ENCODE measurements around the gene EDC3. TPM values are rescaled to one million over a fixed set of nuclear protein-coding genes. Genes with fewer than 3 reads are reported as not detected.

The EDC3 gene
- total RNA-seq, 4 donors from 2014 or later: 14.4 to 18.8 (median 17.2) TPM

- Histone ChIP-seq H3K36me3 (peaks cover 0 to 22% (median 0%) of the 10 kb centered on the region in 3 donors), H3K27ac (no peak overlapping the region), H3K4me1 (peaks cover 0 to 15% (median 0%) of the 10 kb centered on the region in 4 donors), H3K9me3 (no peaks in the 10 kb centered on the region), H3K4me3 (no peak overlapping the region), H3K27me3 (no peaks in the 10 kb centered on the region)
- TF ChIP-seq EP300 (IDR thresholded peaks at IDR 0.05) (no peak), POLR2A (IDR thresholded peaks at IDR 0.05) (no peak), CTCF (IDR thresholded peaks at IDR 0.05) (no peak)
- WGBS, 2 donors: 35 to 38% methylated on average over 3 of the region's 3 CpGs
- DNase-seq (ENCODE audit: low spot score in 2 of 2): no peak
Observed at GRCh38 chr15:74585191-74585590, 110.6 kb downstream of the EDC3 start.

DNA sequence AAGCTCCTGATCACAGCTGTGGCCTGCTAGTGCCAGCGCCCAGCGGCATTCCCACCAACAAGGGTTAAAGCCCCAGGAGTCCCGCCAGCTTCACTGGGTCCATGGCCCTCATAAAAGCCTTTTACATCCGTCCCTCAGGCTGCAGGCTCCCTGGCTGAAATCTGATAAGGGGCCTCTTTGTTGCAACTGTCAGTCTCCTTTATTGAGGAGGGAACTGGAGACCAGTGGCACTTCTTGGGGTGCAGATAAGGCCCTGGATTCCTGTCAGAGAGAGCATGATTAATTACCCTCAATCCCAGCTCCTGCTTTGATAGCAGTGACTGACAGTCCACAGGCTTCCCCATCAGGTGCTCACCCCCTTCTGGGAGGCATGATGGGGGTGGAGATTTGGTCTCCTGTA lies 111.0 kb downstream of the EDC3 start:
- no peak for TF ChIP-seq CTCF (IDR thresholded peaks at IDR 0.05)
- no peak for TF ChIP-seq POLR2A (IDR thresholded peaks at IDR 0.05)
- H3K27me3 ChIP-seq: no peaks in the 10 kb centered on the region
- peaks cover 0 to 18% (median 0%) of the 10 kb centered on the region in 3 donors for H3K36me3 ChIP-seq
- H3K4me1 ChIP-seq: peaks cover 0 to 15% (median 0%) of the 10 kb centered on the region in 4 donors
- H3K4me3 ChIP-seq: no peak overlapping the region
- WGBS, 2 donors: 50 to 51% methylated on average over 4 of the region's 4 CpGs
- no peak for DNase-seq (ENCODE audit: low spot score in 2 of 2)
- no peak overlapping the region for H3K27ac ChIP-seq
- no peaks in the 10 kb centered on the region for H3K9me3 ChIP-seq

- no peak overlapping the region for H3K4me3 ChIP-seq
- DNase-seq (ENCODE audit: low spot score in 2 of 2): no peak
- TF ChIP-seq POLR2A (IDR thresholded peaks at IDR 0.05): no peak
- no peak for TF ChIP-seq CTCF (IDR thresholded peaks at IDR 0.05)
- no peak for TF ChIP-seq EP300 (IDR thresholded peaks at IDR 0.05)
- 64 to 66% methylated on average over 2 of the region's 2 CpGs for WGBS, 2 donors
- peaks cover 0 to 10% (median 0%) of the 10 kb centered on the region in 4 donors for H3K4me1 ChIP-seq
- no peak overlapping the region for H3K27ac ChIP-seq
- peaks cover 0 to 21% (median under 1%) of the 10 kb centered on the region in 3 donors for H3K36me3 ChIP-seq
- H3K27me3 ChIP-seq: no peaks in the 10 kb centered on the region
- no peaks in the 10 kb centered on the region for H3K9me3 ChIP-seq
Observed at GRCh38 chr15:74584204-74584603, 111.6 kb downstream of the EDC3 start.

Other genes with a start within 250 kb of the EDC3 start
- 10 to 100 TPM; 27.3 to 66.0 (median 40.4) TPM for gene UBL7, start 234.9 kb downstream of the EDC3 start, total RNA-seq
- 1 to 10 TPM; 2.0 to 8.4 (median 5.3) TPM for gene ARID3B, start 154.8 kb downstream of the EDC3 start, total RNA-seq
- 100 to 1,000 TPM; 130 to 181 (median 138) TPM for gene CLK3, start 80.2 kb downstream of the EDC3 start, total RNA-seq
- gene CYP1A1, start 29.5 kb upstream of the EDC3 start, total RNA-seq: 1 to 10 TPM in 3 of 4 donors, under 1 TPM in 1; 0.44 to 5.1 (median 2.9) TPM
- not detected for gene CYP1A2, start 52.8 kb upstream of the EDC3 start, total RNA-seq
- gene CSK, start 86.1 kb upstream of the EDC3 start, total RNA-seq: 10 to 100 TPM; 14.9 to 56.4 (median 24.5) TPM
- gene LMAN1L, start 116.8 kb upstream of the EDC3 start, total RNA-seq: under 1 TPM in 1 of 4 donors, not detected in 3; 0.42 TPM
- gene CPLX3, start 130.6 kb upstream of the EDC3 start, total RNA-seq: not detected
- 10 to 100 TPM; 42.6 to 86.7 (median 48.9) TPM for gene ULK3, start 147.1 kb upstream of the EDC3 start, total RNA-seq
- gene SCAMP2, start 177.3 kb upstream of the EDC3 start, total RNA-seq: 10 to 100 TPM; 47.6 to 72.0 (median 65.7) TPM
- gene MPI, start 194.0 kb upstream of the EDC3 start, total RNA-seq: 10 to 100 TPM; 42.4 to 79.3 (median 60.8) TPM
- 10 to 100 TPM; 59.4 to 84.6 (median 80.7) TPM for gene FAM219B, start 210.8 kb upstream of the EDC3 start, total RNA-seq
- gene COX5A, start 242.0 kb upstream of the EDC3 start, total RNA-seq: 10 to 100 TPM; 27.8 to 51.3 (median 32.1) TPM